Measurements from ENCODE around the gene LAMB3.

The LAMB3 gene

GRCh38 chr1:209617047-209617673 lies 35.1 kb downstream of the LAMB3 start:
- DNase-seq = no peak

DNA sequence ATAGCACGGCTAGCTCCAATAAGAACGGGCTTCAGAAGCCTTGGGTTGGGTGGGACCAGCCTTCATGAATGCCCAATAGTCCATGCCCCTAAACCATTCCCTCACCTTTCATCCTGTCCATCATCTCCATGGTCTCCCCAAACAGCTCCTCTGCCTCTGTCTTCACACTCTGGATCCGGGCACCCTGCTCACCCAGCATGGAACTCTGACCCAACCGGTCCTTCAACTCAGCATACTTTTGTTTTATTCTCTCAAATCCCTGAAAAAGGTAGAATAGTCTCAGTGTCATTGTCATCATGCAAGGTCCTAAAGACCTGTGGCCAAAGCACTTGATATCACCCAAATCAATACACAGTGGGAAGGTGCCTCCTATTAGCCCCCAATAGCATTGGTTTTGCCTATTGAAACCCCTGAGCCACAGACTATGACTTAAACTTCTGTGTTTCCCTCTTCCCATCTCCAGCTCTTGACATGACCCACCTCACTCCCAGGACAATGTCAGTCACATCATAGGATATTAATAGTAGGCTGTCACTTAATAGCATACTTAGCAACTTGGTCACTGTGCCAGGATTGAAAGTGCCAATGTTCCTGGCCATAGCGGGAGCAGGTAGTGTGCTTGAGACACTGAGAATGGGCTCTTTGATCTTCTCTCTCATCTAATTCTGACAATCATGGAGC lies 35.7 kb downstream of the LAMB3 start:
- no peak for DNase-seq

DNA sequence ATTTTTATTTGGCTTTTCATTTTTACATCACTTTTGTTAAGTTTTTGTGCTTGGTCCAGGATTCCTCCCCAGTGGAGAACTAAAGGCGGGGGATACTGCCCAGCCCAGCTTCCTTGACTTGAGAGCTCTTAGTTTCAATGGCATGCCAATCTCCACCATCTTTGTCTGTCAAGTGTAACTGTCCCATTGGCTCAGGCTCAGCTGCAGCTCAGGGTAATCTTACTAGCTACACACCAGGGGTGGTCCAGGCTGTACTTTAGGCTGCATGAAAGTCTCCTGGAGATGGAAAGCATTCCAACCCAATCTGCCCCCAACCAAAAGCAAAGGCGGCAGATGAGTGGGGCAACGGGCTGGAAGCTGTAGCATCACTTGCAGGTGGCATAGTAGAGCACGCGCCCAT lies 37.3 kb downstream of the LAMB3 start:
- no peak for DNase-seq

GRCh38 chr1:209614151-209614420 lies 38.1 kb downstream of the LAMB3 start:
- no peak for DNase-seq

DNA sequence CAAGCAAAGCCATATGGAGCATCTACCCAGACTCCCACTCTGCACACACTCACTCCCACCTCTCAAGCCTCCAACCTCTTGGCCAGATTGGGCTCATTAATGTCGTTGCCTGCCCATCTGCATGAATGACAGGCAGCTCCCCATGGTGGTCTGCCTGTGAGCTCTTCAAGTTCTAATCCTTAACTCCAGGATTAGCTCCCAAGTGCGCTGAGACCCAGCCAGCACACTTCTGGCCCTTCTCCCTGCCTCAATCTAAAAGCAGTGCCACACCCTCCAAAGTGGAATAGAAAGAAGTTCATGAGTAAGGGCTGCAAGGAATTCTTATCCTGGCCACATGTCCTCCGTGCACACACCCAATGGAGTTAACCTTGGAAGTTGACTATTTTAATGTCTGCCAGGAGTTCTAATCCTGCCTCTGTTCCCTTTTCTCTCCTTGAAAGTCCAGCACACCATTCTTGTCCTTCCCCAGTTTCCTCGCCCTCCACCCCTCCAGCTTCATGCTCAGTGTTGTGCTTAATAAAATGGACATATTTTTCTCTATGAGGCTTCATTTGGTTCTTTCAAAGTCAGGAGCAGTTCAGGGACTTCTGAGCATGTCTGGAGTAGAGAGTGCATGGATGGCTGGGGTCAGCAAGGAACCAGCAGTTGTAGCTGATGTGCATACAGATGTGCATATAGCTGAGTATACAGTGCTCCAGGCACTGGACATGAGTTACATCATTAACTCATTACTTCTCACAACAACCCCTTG lies 38.6 kb downstream of the LAMB3 start:
- DNase-seq = no peak

- DNase-seq = no peak
Observed at GRCh38 chr1:209612646-209613399, 39.4 kb downstream of the LAMB3 start.

DNA sequence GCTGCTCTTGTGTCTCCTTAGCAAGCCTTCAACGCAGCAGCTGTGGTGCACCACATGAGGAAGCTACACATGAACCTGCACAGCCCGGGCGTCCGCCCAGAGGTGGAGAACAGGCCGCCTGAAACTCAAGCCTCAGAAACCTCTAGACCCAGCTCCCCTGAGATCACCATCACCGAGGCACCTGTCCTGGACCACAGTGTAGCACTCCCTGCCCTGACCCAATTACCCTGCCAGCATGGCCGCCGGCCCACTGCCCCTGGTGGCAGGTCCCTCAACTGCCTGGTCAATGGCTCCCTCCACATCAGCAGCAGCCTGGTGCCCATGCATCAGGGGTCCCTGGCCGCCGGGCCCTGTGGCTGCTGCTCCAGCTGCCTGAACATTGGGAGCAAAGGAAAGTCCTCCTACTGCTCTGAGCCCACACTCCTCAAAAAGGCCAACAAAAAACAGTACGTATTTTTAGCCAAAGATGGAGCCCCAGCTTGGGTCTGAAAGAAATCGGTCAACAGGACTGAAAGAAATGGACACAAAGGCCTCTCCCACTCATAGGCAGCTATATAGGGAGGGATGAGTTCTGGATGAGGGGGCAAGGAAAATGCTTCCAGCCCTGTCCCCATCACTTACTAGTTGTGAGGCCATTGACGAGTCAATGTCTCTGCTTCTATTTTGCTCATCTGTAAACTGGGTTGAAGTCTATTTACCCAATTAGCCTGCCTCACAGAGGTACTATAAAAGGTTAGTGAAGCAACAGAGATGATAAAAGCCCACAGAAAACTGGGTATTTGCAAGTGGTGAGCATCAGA lies 40.3 kb downstream of the LAMB3 start:
- DNase-seq = peak in 1 of 5 experiments; percentile 30

GRCh38 chr1:209610631-209610905 lies 41.7 kb downstream of the LAMB3 start:
- DNase-seq = no peak

DNA sequence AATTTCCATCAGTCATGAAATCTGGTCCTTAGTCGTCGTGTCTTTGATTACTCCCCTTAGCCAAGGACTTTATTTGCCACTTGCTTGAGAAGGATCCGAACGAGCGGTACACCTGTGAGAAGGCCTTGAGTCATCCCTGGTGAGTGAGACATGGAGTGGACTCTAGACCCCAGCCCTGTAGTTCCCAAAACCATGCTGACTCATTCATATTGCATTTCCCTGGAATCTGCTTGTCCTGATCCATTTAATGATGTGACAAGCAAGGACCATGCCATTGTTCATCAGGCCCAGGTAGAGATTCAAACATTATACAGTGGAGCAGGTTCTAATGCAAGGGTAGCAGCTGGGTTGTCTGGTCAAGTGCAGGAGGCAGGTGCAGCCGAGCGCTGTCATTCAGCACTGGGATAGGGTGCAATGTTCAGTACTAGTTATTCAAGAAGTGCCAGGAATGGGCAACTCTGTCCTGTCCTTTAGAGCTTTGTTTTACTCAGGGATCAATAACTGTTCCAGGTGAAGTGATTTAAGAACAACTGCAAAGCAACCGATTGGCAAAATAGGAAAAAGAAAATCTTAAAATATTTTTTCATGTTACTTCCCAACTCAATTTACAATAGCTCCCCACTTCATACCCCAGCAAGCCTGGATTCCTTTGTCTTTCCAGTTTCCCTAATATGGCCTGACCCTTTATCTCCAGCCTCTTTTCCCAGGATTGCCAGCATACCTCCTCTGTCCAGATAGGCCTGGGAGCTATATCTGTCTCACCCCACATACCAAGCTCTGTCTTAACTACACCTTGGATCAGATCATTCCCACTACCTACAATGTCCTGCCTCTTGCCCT lies 42.2 kb downstream of the LAMB3 start:
- no peak for DNase-seq

GRCh38 chr1:209609041-209609790 lies 43.0 kb downstream of the LAMB3 start:
- no peak for DNase-seq

DNA sequence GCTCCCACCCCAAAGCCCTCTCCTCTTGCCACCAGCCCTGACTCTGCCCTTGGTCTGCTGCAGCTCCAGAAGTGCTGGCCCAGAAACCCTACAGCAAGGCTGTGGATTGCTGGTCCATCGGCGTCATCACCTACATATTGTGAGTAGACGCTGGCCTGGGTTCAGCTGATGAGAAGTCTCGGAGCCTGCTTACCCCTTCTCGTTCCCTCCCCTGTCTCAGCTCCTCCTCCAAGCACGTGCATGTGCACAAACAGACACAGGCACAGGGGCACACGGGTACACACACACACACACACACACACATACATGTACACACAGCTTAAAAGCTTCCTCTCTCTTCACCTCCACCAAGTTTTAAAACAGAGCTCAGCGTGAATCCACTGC lies 44.4 kb downstream of the LAMB3 start:
- DNase-seq = no peak

- no peak for DNase-seq
Observed at GRCh38 chr1:209607102-209607794, 45.0 kb downstream of the LAMB3 start.

- DNase-seq = no peak
Observed at GRCh38 chr1:209603877-209604276, 48.3 kb downstream of the LAMB3 start.

GRCh38 chr1:209601809-209602657 lies 50.2 kb downstream of the LAMB3 start:
- peak in 1 of 5 experiments; percentile 45 for DNase-seq

- DNase-seq = no peak
Observed at GRCh38 chr1:209600541-209600940, 51.7 kb downstream of the LAMB3 start.

GRCh38 chr1:209598227-209598626 lies 54.0 kb downstream of the LAMB3 start:
- no peak for DNase-seq

GRCh38 chr1:209597499-209597898 lies 54.7 kb downstream of the LAMB3 start:
- no peak for DNase-seq

GRCh38 chr1:209595599-209596285 lies 56.5 kb downstream of the LAMB3 start:
- no peak for DNase-seq

- no peak for DNase-seq
Observed at GRCh38 chr1:209595028-209595427, 57.2 kb downstream of the LAMB3 start.
